Left renal pelvis (tissue), 4 donors: ENCODE measurements around the gene TMEM131. TPM values are rescaled to one million over a fixed set of nuclear protein-coding genes. Genes with fewer than 3 reads are reported as not detected.

Source experiments
- DNase-seq, 4 donors: peaks; one replicate each; pipeline ENCODE4 v3.0.0-alpha.2; 2013; ENCODE audit warnings: low read depth in 4 of 4, low spot score in 3 of 4
- polyA plus RNA-seq, 4 donors: library from polyadenylated mRNA; unstranded; fragments of 120-200 nt; gene quantifications; one replicate each; pipeline ENCODE4 v1.2.1, GENCODE V29; 2013; ENCODE audit not compliant: insufficient read length in 4 of 4

Gene TMEM131
- polyA plus RNA-seq, 4 donors: 46.5 to 52.6 (median 50.4) TPM

GRCh38 chr2:97745474-97746174 lies 250.1 kb downstream of the TMEM131 start:
- DNase-seq: no peak

GRCh38 chr2:97743913-97744312 lies 251.8 kb downstream of the TMEM131 start:
- DNase-seq: no peak

GRCh38 chr2:97742381-97742847 lies 253.3 kb downstream of the TMEM131 start:
- no peak for DNase-seq

GRCh38 chr2:97741686-97742085 lies 254.1 kb downstream of the TMEM131 start:
- no peak for DNase-seq

GRCh38 chr2:97741251-97741650 lies 254.5 kb downstream of the TMEM131 start:
- DNase-seq: no peak

GRCh38 chr2:97740590-97741182 lies 255.1 kb downstream of the TMEM131 start:
- DNase-seq: no peak

- no peak for DNase-seq
Observed at GRCh38 chr2:97739893-97740245, 255.9 kb downstream of the TMEM131 start.

GRCh38 chr2:97739020-97739892 lies 256.5 kb downstream of the TMEM131 start:
- DNase-seq: no peak

- DNase-seq: no peak
Observed at GRCh38 chr2:97738179-97739019, 257.3 kb downstream of the TMEM131 start.

GRCh38 chr2:97737421-97738178 lies 258.1 kb downstream of the TMEM131 start:
- DNase-seq: no peak

- DNase-seq: no peak
Observed at GRCh38 chr2:97736608-97737330, 259.0 kb downstream of the TMEM131 start.

GRCh38 chr2:97736185-97736584 lies 259.6 kb downstream of the TMEM131 start:
- DNase-seq: no peak

GRCh38 chr2:97735161-97735561 lies 260.6 kb downstream of the TMEM131 start:
- DNase-seq: no peak

- no peak for DNase-seq
Observed at GRCh38 chr2:97734061-97735051, 261.4 kb downstream of the TMEM131 start.

- DNase-seq: no peak
Observed at GRCh38 chr2:97733341-97734035, 262.3 kb downstream of the TMEM131 start.

- DNase-seq: no peak
Observed at GRCh38 chr2:97732436-97733340, 263.1 kb downstream of the TMEM131 start.
